GM12892 (cell line): ENCODE results near the gene CORO1C.
A peak's percentile ranks its signal among the peaks of the same experiment; 100 is the strongest.

Experiments used
- DNase-seq: peaks from one replicate; pipeline ENCODE4 v3.0.0; 2011; ENCODE audit not compliant: insufficient read length
- FAIRE-seq: peaks from 2 replicates; lab custom pipeline; 2011; peaks lifted over from hg19 to GRCh38; lab: Jason Lieb, UNC
- POLR2A ChIP-seq: IDR thresholded peaks from 2 replicates; pipeline ENCODE4 v1.6.1; 2011; ENCODE audit warnings: low read depth, low read length, control low read depth
- POLR2AphosphoS5 ChIP-seq: IDR thresholded peaks from 2 replicates; pipeline ENCODE4 v1.6.1; 2011; ENCODE audit warnings: low read depth, low read length, control low read depth
- TAF1 ChIP-seq: IDR thresholded peaks from 2 replicates; pipeline ENCODE4 v1.6.1; 2011; ENCODE audit warnings: low read depth, mild to moderate bottlenecking, control low read depth, low read length, borderline replicate concordance

Gene CORO1C

DNA sequence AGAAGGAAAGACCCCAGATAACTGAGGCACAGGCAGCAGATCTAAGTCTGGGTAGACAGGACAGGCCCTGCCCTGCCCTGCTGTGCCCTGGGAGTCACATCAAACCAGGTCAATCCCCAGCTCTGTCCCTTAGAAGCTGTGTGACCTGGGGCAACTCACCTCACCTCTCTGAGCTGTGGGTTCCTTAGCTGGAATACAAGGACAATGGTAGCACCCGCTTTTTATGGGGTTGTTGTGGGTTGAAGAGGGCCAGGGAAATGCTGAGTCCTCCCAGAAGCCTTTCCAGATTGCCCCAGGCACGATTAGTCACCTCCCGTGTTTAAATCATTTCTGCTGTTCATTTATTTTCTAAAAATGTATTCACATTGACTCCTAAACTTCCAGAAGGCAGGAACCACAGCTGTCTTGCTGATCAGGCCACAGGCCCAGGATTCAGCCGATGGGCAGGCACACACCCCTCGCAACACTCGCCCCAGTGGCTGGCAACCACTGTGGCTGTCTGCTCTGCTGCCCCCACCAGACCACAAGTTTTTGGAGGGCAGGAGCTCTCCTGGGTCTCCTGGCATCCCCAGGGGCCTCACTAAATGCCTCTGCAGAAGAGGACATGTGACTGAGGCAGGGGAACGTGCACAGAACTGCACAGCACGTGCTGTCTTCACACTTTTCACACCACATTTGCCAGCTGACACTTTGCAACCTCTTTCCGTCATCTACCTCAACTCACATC, 100.7 kb downstream of the CORO1C start:
- TF ChIP-seq POLR2AphosphoS5 (no peak), POLR2A (no peak), TAF1 (no peak)
- no peak for FAIRE-seq
- no peak for DNase-seq

DNA sequence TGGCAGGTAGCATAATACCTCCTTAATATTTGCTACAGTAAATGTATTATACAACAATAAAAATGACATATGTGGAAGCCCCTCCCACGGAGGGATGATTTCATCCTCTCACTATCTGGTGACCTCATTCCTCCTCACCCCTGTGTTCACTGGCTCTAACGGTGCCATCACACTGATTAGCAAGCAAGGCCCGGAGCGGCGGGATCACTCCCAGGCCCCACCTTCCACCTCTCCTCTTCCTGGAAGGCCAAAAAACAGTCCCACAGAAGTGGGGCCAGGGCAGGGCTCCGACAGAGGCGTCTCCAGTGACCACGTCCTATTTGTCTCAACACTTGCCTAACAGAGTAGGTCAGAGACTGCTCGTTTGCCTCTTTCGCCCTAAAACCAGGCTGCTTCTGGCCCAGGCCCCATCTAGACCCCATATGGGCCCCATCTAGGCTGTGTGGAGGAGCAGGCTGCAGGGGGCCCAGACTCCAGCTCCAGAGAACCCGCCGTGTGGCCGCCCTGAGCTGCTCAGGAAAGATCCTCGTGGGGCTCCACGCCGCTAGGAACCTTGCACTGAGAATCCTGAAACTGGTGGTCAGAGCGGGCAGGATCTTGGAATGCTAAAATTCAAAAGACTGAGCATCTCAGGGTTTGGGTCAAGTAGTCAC, 101.4 kb downstream of the CORO1C start:
- FAIRE-seq (no peak), DNase-seq (no peak)

DNA sequence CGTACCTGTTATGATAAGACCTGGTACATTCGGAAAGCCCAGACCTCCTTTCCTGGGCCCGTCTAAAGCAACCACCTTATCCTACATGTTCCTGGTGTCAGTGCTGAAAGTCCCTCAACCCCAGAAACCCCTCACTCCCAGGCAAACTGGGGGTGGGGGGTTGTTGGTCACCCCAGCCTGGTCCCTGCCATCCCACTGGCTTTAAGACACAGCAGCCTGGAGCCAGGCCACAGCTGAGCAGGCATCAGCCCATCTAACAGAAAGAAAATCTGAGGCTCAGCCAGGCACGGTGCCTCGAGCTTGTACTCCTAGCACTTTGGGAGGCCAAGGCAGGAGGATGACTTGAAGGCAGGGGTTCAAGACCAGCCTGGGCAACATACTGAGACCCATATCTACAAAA, 102.2 kb downstream of the CORO1C start:
- no peak for DNase-seq
- no peak for FAIRE-seq
- TF ChIP-seq POLR2A (no peak), POLR2AphosphoS5 (no peak)

More for the DNA sequence above, 101.4 kb downstream of the CORO1C start:
- TF ChIP-seq POLR2A = no peak
- no peak for TF ChIP-seq TAF1
- no peak for TF ChIP-seq POLR2AphosphoS5

DNA sequence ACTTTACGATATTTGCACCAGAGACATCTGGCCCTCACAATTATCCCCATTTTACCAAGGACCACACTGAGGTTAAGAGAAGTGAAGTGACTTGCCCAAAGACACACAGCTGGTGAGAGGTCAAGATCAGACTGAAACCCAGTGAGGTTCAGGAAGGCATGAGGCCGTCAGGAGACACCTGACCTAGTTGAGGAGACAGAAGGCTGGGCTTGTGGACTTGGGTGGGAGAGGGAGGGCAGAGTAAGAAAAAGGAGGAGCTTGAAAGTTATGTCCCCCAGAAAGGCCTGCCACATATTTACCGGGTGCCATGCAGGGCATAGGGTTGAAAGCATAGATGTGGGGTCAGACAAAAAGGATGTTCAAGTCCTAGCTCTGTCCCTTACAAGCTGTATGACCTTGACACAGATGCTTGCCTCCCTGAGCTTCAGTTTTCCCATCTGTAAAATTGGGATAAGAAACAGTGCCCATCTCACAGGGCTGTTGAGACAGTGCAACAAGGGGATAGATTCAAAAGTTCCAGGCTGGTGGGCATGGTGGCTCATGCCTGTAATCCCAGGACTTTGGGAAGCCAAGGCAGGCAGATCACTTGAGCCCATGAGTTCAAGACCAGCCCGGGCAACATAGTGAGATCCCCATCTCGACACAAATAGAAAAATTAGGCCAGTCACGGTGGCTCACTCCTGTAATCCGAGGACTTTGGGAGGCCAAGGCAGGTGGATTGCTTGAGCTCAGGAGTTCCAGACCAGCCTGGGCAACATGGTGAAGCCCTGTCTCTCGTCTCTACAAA, 104.0 kb downstream of the CORO1C start:
- DNase-seq (no peak), FAIRE-seq (no peak)
- TF ChIP-seq POLR2A = no peak

DNA sequence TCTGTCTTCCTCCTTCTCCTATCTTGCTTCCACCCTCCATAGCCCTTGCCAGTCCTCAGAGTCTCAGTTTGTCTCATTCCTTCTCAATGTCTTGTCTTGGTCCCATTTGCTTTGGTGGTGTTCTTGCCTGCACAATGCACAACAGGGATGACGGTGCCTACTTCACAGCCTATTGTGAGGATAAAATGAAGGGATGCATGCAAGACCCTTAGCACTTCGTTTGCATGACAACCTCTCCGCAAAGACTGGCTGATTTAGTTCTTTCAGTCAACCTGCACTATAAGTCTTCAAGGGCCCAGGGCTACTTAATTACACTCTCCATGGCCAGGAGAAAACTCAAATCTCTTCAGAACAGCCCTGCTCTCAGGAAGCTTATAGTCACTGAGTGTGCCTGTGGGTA, 106.1 kb downstream of the CORO1C start:
- TF ChIP-seq POLR2A (no peak), POLR2AphosphoS5 (no peak), TAF1 (no peak)
- FAIRE-seq (no peak), DNase-seq (no peak)

DNA sequence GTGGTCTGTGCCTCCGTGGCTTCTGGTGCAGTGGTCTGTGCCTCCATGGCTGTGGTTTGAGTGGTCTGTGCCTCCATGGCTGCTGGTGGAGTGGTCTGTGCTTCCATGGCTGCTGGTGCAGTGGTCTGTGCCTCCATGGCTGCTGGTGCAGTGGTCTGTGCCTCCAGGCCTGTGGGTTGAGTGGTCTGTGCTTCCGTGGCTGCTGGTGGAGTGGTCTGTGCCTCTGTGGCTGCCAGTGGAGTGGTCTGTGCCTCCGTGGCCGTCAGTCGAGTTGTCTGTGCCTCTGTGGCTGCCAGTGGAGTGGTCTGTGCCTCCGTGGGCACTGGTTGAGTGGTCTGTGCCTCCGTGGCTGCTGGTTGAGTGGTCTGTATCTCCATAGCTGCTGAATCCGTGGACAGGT, 107.7 kb downstream of the CORO1C start:
- FAIRE-seq = no peak
- no peak for DNase-seq
- TF ChIP-seq POLR2A = no peak
- no peak for TF ChIP-seq TAF1
- no peak for TF ChIP-seq POLR2AphosphoS5

DNA sequence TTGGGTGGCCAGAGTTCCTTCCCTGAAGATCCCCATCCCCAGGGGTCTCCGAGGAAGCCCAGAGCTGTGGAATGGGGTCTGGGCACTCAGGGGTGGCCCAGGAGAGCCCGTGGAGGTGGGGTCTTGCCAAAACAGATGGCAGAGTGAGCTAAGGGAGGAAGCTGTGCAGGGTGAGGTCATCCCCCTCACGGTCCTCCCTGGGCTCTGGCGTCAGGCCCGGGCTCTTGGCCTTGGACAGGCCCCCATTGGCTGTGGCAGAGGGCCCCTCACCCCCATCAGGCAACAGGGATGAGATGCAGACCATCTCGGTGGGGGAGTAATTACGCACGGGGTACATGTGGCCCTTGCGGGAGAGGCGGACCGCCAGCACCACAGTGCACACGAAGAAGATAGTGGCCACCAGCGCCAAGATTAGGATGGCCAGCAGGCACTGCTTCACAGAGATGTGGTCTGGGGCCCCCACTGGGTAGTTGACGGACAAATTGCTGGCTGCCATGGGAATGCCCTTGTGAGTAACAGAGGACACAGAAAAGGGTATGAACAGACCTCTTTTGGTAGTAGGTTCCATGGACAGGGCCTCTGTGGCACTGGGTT, 108.3 kb downstream of the CORO1C start:
- FAIRE-seq (no peak), DNase-seq (no peak)

DNA sequence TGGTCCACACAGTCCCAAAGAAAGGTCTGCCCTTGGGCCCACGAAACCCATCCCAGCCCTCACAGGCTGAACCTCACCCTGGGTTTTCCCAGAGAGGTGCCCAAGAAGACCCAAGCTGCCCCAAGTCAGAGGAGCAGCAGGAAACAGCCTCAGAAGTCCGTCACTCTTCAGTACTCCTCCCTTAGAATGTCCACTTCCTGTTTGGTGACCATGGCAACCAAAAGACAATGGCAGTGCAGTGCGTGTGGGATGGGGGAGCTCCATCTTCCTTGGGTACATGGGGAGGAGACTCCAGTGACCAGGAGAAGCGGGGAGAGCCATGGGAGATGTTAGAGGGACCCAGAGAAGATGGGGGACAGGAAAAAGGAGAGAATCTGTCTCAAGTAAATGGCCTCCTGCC, 108.9 kb downstream of the CORO1C start:
- peak; percentile 76 for FAIRE-seq
- TF ChIP-seq POLR2AphosphoS5 (no peak), POLR2A (no peak), TAF1 (no peak)
- no peak for DNase-seq

More for the DNA sequence above, 108.3 kb downstream of the CORO1C start:
- TF ChIP-seq TAF1 (no peak), POLR2A (no peak), POLR2AphosphoS5 (no peak)

DNA sequence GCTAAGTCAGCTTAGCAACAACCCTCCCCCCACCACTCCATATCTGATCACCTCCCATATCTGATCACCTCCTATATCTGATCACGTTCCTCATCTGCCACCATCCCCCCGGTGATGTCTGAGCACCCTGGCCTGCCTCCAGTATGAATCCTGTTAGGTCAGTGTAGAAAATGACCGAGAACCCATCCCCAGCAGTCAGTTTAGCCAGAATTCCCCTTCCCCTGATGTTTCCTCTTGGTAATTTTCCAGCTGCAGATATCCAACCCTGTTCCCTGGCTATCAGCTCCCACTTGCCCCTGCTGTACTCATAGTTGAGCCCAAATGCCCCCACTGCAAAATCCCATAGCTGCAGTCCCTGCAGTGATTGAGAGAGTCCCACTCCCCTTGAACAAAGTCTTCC, 110.2 kb downstream of the CORO1C start:
- TF ChIP-seq POLR2AphosphoS5 = no peak
- no peak for TF ChIP-seq POLR2A
- no peak for TF ChIP-seq TAF1
- DNase-seq (no peak), FAIRE-seq (no peak)

DNA sequence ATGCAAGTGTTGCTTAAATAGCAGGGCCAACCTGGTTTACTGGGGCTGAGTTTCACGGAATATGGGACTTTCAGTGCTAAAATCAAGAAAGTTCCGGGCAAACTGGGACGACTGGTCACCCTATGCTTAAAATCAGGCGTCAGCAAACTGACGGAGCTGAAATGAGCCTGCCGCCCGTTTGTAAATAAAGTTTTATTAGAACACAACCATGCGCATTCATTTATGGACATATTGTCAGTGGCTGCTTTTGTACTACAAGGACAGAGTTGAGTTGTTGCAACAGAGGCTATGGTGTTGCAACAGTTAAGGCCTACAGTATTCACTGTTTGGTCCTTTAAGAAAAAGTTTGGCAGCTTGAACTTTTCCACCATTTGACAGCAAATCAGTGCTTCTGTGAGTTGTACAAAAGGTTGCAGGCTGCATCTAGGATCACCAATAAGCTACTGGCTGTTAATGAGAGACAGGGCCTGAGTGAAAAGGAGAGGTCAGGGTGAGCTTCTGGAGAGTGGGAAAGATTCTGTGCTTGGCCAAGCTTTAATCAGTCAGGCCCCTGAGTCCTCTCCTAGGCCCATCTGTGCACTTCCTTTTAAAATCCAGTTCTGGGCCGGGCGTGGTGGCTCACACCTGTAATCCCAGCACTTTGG, 111.0 kb downstream of the CORO1C start:
- TF ChIP-seq TAF1 (no peak), POLR2AphosphoS5 (no peak), POLR2A (no peak)
- FAIRE-seq (no peak), DNase-seq (no peak)
